MM.1S (cell line): Measurements from ENCODE around the gene DRP2.
"Not testable (repeated sequence)": the region's sequence is repeated elsewhere in the genome, so short reads cannot be mapped to it uniquely, and the experiment has no call there.

Experiments
- DNase-seq: peaks from one replicate; pipeline ENCODE4 v3.0.0-alpha.2; 2015
- H2AFZ ChIP-seq: fragments of 300-600 bp; sonication (generic); 2 replicates; pipeline ENCODE4 v1.6.0; 2016; ENCODE audit warnings: antibody characterized with exemption, low read length
- H3F3A ChIP-seq: fragments of 300-600 bp; sonication (generic); 2 replicates; pipeline ENCODE4 v1.6.1; 2016; ENCODE audit warnings: mild to moderate bottlenecking, antibody characterized with exemption, low read length, moderate library complexity, mixed read lengths; ENCODE audit not compliant: insufficient read depth
- H3K27ac ChIP-seq: fragments of 300-600 bp; sonication (generic); 2 replicates; pipeline ENCODE4 v1.5.1; 2016; ENCODE audit warnings: mild to moderate bottlenecking, low read length
- H3K27me3 ChIP-seq: fragments of 300-600 bp; sonication (generic); replicated peaks from 2 replicates; pipeline ENCODE4 v1.6.0; 2016; ENCODE audit warnings: low read length; ENCODE audit not compliant: insufficient read depth
- H3K36me3 ChIP-seq: fragments of 300-600 bp; sonication (generic); replicated peaks from 2 replicates; pipeline ENCODE4 v1.6.1; 2016; ENCODE audit warnings: mild to moderate bottlenecking, low read length, mixed read lengths; ENCODE audit not compliant: insufficient read depth
- H3K4me1 ChIP-seq: fragments of 300-600 bp; sonication (generic); 2 replicates; pipeline ENCODE4 v1.6.1; 2016; ENCODE audit warnings: low read length, mixed read lengths
- H3K4me2 ChIP-seq: fragments of 300-600 bp; sonication (generic); 2 replicates; pipeline ENCODE4 v1.6.0; 2016; ENCODE audit warnings: low read depth, low read length
- H3K4me3 ChIP-seq: fragments of 300-600 bp; sonication (generic); 2 replicates; pipeline ENCODE4 v1.5.1; 2016; ENCODE audit warnings: low read length, mixed read lengths
- H3K79me2 ChIP-seq: fragments of 300-600 bp; sonication (generic); 2 replicates; pipeline ENCODE4 v1.6.1; 2016; ENCODE audit warnings: mixed run types, low read length, mixed read lengths
- H3K9ac ChIP-seq: fragments of 300-600 bp; sonication (generic); 2 replicates; pipeline ENCODE4 v1.6.1; 2016; ENCODE audit warnings: low read length, mixed read lengths
- H3K9me2 ChIP-seq: fragments of 300-600 bp; sonication (generic); replicated peaks from 2 replicates; pipeline ENCODE4 v1.6.1; 2016; ENCODE audit warnings: mild to moderate bottlenecking, low read length, mixed read lengths; ENCODE audit not compliant: insufficient read depth
- H3K9me3 ChIP-seq: fragments of 300-600 bp; sonication (generic); replicated peaks from 2 replicates; pipeline ENCODE4 v1.6.1; 2016; ENCODE audit warnings: mild to moderate bottlenecking, low read length, mixed read lengths; ENCODE audit not compliant: insufficient read depth
- H4K20me1 ChIP-seq: fragments of 300-600 bp; sonication (generic); 2 replicates; pipeline ENCODE4 v1.6.1; 2016; ENCODE audit warnings: mild to moderate bottlenecking, low read length, moderate library complexity, mixed read lengths; ENCODE audit not compliant: insufficient read depth
- CTCF ChIP-seq: fragments of 300-600 bp; sonication (generic); IDR thresholded peaks from 2 replicates; pipeline ENCODE4 v1.5.1; 2016; ENCODE audit warnings: antibody characterized with exemption, low read length, mixed read lengths
- EZH2 ChIP-seq: fragments of 300-600 bp; sonication (generic); optimal IDR thresholded peaks from 2 replicates; pipeline ENCODE3; 2017; ENCODE audit warnings: low read depth, mild to moderate bottlenecking, antibody characterized with exemption, low read length, mixed read lengths
- EZH2phosphoT487 ChIP-seq: fragments of 300-600 bp; sonication (generic); IDR thresholded peaks from 2 replicates; pipeline ENCODE4 v1.6.1; 2018; ENCODE audit warnings: antibody characterized with exemption, low read length

Gene DRP2

GRCh38 chrX:101219116-101219863 is at the start of gene DRP2:
Gene DRP2 (plus strand): TSS chrX:101219786. CDS start chrX:101231648, 11,862 bp downstream.
- no peak within 1 kb of the TSS for H3K4me2 ChIP-seq
- H3K9ac ChIP-seq = no peak within 1 kb of the TSS
- no peak for DNase-seq
- H3F3A ChIP-seq = no peaks in the 10 kb centered on the region
- H3K79me2 ChIP-seq = no peaks in the 10 kb centered on the region
- H3K36me3 ChIP-seq = no peaks in the 10 kb centered on the region
- H3K4me1 ChIP-seq = no peaks in the 10 kb centered on the region
- TF ChIP-seq CTCF = no peak
- no peak for TF ChIP-seq EZH2
- TF ChIP-seq EZH2phosphoT487 = no peak
- H3K27me3 ChIP-seq = no peaks in the 10 kb centered on the region
- H3K9me3 ChIP-seq = no peaks in the 10 kb centered on the region
- H4K20me1 ChIP-seq = no peaks in the 10 kb centered on the region
- no peaks in the 10 kb centered on the region for H3K9me2 ChIP-seq
- no peak within 1 kb of the TSS for H2AFZ ChIP-seq
- H3K4me3 ChIP-seq = no peak within 1 kb of the TSS
- H3K27ac ChIP-seq = no peak within 1 kb of the TSS

GRCh38 chrX:101171883-101172400 is 47.6 kb upstream of the DRP2 start:
- H3K9ac ChIP-seq = no peak overlapping the region
- DNase-seq = no peak
- no peaks in the 10 kb centered on the region for H4K20me1 ChIP-seq
- no peaks in the 10 kb centered on the region for H3K36me3 ChIP-seq
- H3K9me3 ChIP-seq = no peaks in the 10 kb centered on the region
- H3F3A ChIP-seq = no peaks in the 10 kb centered on the region
- no peak overlapping the region for H3K4me3 ChIP-seq
- H3K4me2 ChIP-seq = no peak overlapping the region
- no peaks in the 10 kb centered on the region for H3K9me2 ChIP-seq
- no peaks in the 10 kb centered on the region for H3K79me2 ChIP-seq
- no peak overlapping the region for H3K27ac ChIP-seq
- no peaks in the 10 kb centered on the region for H3K27me3 ChIP-seq
- H3K4me1 ChIP-seq = no peaks in the 10 kb centered on the region
- TF ChIP-seq EZH2 (no peak), CTCF (no peak), EZH2phosphoT487 (no peak)
- H2AFZ ChIP-seq = no peak overlapping the region

- no peaks in the 10 kb centered on the region for H3K9me3 ChIP-seq
- no peaks in the 10 kb centered on the region for H3K36me3 ChIP-seq
Measured at GRCh38 chrX:101176439-101176838, 43.1 kb upstream of the DRP2 start.

GRCh38 chrX:101184876-101185275 is 34.7 kb upstream of the DRP2 start:
- H3K27me3 ChIP-seq, H3K36me3 ChIP-seq, H4K20me1 ChIP-seq, H3K9me2 ChIP-seq, H3K9me3 ChIP-seq, H3K79me2 ChIP-seq, DNase-seq, H3K4me3 ChIP-seq, H3K9ac ChIP-seq, H3K4me1 ChIP-seq, H3K4me2 ChIP-seq, H3F3A ChIP-seq, H2AFZ ChIP-seq, H3K27ac ChIP-seq: not testable (repeated sequence)

More at GRCh38 chrX:101176439-101176838, 43.1 kb upstream of the DRP2 start:
- H3K4me2 ChIP-seq = no peak overlapping the region
- H3K9me2 ChIP-seq = no peaks in the 10 kb centered on the region
- TF ChIP-seq EZH2phosphoT487 (no peak), EZH2 (no peak), CTCF (no peak)
- no peak overlapping the region for H3K4me3 ChIP-seq
- no peaks in the 10 kb centered on the region for H3K27me3 ChIP-seq
- H3K9ac ChIP-seq = no peak overlapping the region
- no peak overlapping the region for H3K27ac ChIP-seq
- no peak for DNase-seq
- H2AFZ ChIP-seq = no peak overlapping the region
- H4K20me1 ChIP-seq = no peaks in the 10 kb centered on the region
- no peaks in the 10 kb centered on the region for H3K79me2 ChIP-seq
- no peaks in the 10 kb centered on the region for H3F3A ChIP-seq
- H3K4me1 ChIP-seq = no peaks in the 10 kb centered on the region

GRCh38 chrX:101187961-101188360 is 31.6 kb upstream of the DRP2 start:
- H3K27me3 ChIP-seq, DNase-seq, H3K27ac ChIP-seq, H3K4me2 ChIP-seq, H4K20me1 ChIP-seq, H3K36me3 ChIP-seq, H3K79me2 ChIP-seq, H3K4me3 ChIP-seq, H3K9me3 ChIP-seq, H3F3A ChIP-seq, H3K9ac ChIP-seq, H3K4me1 ChIP-seq, H2AFZ ChIP-seq, H3K9me2 ChIP-seq: not testable (repeated sequence)
